Heart left ventricle (tissue), 16 donors: ENCODE data around the gene BLOC1S1. TPM values are rescaled to one million over a fixed set of nuclear protein-coding genes. Genes with fewer than 3 reads are reported as not detected.

Experiments
- ATAC-seq, 4 donors: fragments of 200-7000 bp; cut with Tn5 transposase; one replicate each; pipeline ENCODE4 v1.9.1; 2020 to 2022; ENCODE audit warnings: moderate library complexity in 4 of 4, mild to moderate bottlenecking in 3 of 4, moderate number of reproducible peaks in 1 of 4
- DNase-seq, 5 donors: peaks; one replicate each; pipeline ENCODE4 v3.0.0-alpha.2; 2020
- H3K27ac ChIP-seq, 12 donors: fragments of 200-600 bp; sonication (generic) in 4 of 12; one replicate each; pipeline versions ENCODE4 v1.5.0 to v1.8.0; 2016 to 2022; ENCODE audit warnings: mild to moderate bottlenecking in 2 of 12
- H3K27me3 ChIP-seq, 9 donors: fragments of 200-600 bp; sonication (generic) in 2 of 9; one replicate each; pipeline versions ENCODE4 v1.5.1 to v1.8.0; 2016 to 2022; ENCODE audit warnings: mild to moderate bottlenecking in 3 of 9
- H3K36me3 ChIP-seq, 9 donors: fragments of 200-600 bp; sonication (generic) in 2 of 9; one replicate each; pipeline versions ENCODE4 v1.5.0 to v1.8.0; 2018 to 2022; ENCODE audit warnings: mild to moderate bottlenecking in 2 of 9
- H3K4me1 ChIP-seq, 12 donors: fragments of 200-600 bp; sonication (generic) in 4 of 12; one replicate each; pipeline versions ENCODE4 v1.5.0 to v1.8.0; 2016 to 2022; ENCODE audit warnings: mild to moderate bottlenecking in 3 of 12
- H3K4me3 ChIP-seq, 12 donors: fragments of 200-600 bp; sonication (generic) in 4 of 12; one replicate each; pipeline versions ENCODE4 v1.5.0 to v1.8.0; 2017 to 2022; ENCODE audit warnings: mild to moderate bottlenecking in 9 of 12, moderate library complexity in 4 of 12
- H3K9me3 ChIP-seq, 12 donors: fragments of 200-600 bp; sonication (generic) in 4 of 12; one replicate each; pipeline versions ENCODE4 v1.5.0 to v1.8.0; 2016 to 2022; ENCODE audit warnings: mild to moderate bottlenecking in 1 of 12
- POLR2A ChIP-seq, 2 donors: fragments of 450-650 bp; IDR thresholded peaks; one replicate each; pipeline ENCODE4 v1.6.1; 2017; ENCODE audit warnings: antibody characterized with exemption in 2 of 2, mild to moderate bottlenecking in 2 of 2, moderate library complexity in 2 of 2
- WGBS, 4 donors: extraction: QIAGEN DNeasy Blood & Tissue Kit in 2 of 4; methylation state at CpG; one replicate each; pipeline versions ENCODE4 v1.1.5 to v1.1.7; 2013 to 2018; 5-methylcytosine and 5-hydroxymethylcytosine counted together
- intact Hi-C, 10 donors: fragments of 100-400 bp; cut with DNase I; formaldehyde crosslinking; loops; one replicate each; pipeline versions ENCODE4 v1.11.1 to v1.14.2; 2022
- polyA plus RNA-seq, 2 donors: library from polyadenylated mRNA; stranded (reverse); fragments of 200-250 nt; gene quantifications; one replicate each; pipeline ENCODE4 v1.2.3, GENCODE V29; 2013
- total RNA-seq, 9 donors: library from RNA; depleted of rRNA in 2 of 9; stranded (reverse); fragments of >200 nt in 2 of 9; fragmentation: NEBNext Ultra II Directional in 3 of 9; extraction: Animal tissue kit (Norgen Biotek cat#: 25700) in 3 of 9; gene quantifications; one replicate each; pipeline versions ENCODE4 v1.1.0 to v1.2.4, GENCODE V29; 2016 to 2023
- TF ChIP-seq, protein P1 (sequence below), 12 donors: fragments of 200-600 bp; sonication (generic) in 4 of 12; IDR thresholded peaks; one replicate each; pipeline versions ENCODE4 v1.5.0 to v1.8.0; 2018 to 2022; ENCODE audit warnings: antibody characterized with exemption in 12 of 12, mild to moderate bottlenecking in 5 of 12
- donor health status: ischemic (EF 13 %, LVEDD 7.1; RV severe dilation, severe dysfunction).
- donor health status: healthy with polysubstance abuse.
- donor health status: DM: no; HTN: yes; CAD: no.
- donor health status: DM: no; HTN: no; CAD: no.
- donor health status: ischemic (EF 25% LVEDD 6.9; RV normal size, moderate dysfunction).
- donor health status: ischemic (EF 25% LVEDD 5.7; RV mildly dilated, moderate dysfunction).
- donor health status: healthy.
- donor health status: DM: yes; HTN: yes; CAD: no.
- donor health status: ischemic (EF 35%, LVEDD 5.7; RV mildly dilated, moderate dysfunction).
- donor health status: nonischemic (EF 11% LVEDD 7.7; RV severe dilation, severe dysfunction).
- donor health status: DM: yes; HTN: yes; CAD: no.
- donor health status: PGD.
- donor health status: ischemic (EF 29% LVEDD 5.4; RV normal size, mild dysfunction).
- donor health status: nonischemic (EF 23%, LVEDD 6.1; RV moderate dilation, normal function).

Gene BLOC1S1
- total and polyA plus RNA-seq, 11 donors = 71.3 to 314 (median 132) TPM

DNA sequence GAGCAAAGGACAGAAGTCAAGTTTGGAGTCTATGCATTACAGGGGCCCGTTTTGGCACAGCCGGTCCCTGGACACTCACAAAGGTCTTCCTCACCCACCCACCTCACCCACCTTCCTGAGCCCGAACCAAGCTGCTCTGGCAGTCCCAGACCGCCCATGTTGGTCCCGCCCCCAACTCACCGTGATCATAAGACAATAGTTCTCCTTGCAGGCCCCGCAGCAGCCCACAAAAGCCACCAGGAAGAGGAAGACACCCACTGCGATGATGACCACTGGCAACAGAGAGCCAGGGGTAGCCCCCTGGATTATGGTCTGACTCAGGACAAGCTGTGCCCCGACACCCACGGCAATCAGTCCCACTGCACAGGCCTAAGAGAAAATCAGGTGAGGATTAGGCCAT is 11.1 kb downstream of the BLOC1S1 start:
- TF ChIP-seq, protein P1, sequence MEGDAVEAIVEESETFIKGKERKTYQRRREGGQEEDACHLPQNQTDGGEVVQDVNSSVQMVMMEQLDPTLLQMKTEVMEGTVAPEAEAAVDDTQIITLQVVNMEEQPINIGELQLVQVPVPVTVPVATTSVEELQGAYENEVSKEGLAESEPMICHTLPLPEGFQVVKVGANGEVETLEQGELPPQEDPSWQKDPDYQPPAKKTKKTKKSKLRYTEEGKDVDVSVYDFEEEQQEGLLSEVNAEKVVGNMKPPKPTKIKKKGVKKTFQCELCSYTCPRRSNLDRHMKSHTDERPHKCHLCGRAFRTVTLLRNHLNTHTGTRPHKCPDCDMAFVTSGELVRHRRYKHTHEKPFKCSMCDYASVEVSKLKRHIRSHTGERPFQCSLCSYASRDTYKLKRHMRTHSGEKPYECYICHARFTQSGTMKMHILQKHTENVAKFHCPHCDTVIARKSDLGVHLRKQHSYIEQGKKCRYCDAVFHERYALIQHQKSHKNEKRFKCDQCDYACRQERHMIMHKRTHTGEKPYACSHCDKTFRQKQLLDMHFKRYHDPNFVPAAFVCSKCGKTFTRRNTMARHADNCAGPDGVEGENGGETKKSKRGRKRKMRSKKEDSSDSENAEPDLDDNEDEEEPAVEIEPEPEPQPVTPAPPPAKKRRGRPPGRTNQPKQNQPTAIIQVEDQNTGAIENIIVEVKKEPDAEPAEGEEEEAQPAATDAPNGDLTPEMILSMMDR (IDR thresholded peaks at IDR 0.05) = no peak
- no peak for TF ChIP-seq POLR2A (IDR thresholded peaks at IDR 0.05)
- Histone ChIP-seq H3K9me3 (no peaks in the 10 kb centered on the region), H3K4me1 (peaks cover 10 to 71% (median 56%) of the 10 kb centered on the region in 12 donors), H3K27me3 (no peaks in the 10 kb centered on the region), H3K27ac (peak overlapping the region; percentile 97 to 100 (median 99)), H3K4me3 (peak overlapping the region in 11 of 12 donors; percentile 64 to 96 (median 85)), H3K36me3 (peaks cover 0 to 49% (median 36%) of the 10 kb centered on the region in 9 donors)
- WGBS, 4 donors = 41 to 47% (median 43%) methylated on average over 7 to 10 of the region's 10 CpGs
- ATAC-seq = no peak
- intact Hi-C loops = no loop called here
- DNase-seq = peak in 2 of 5 donors; percentile 34 to 43

DNA sequence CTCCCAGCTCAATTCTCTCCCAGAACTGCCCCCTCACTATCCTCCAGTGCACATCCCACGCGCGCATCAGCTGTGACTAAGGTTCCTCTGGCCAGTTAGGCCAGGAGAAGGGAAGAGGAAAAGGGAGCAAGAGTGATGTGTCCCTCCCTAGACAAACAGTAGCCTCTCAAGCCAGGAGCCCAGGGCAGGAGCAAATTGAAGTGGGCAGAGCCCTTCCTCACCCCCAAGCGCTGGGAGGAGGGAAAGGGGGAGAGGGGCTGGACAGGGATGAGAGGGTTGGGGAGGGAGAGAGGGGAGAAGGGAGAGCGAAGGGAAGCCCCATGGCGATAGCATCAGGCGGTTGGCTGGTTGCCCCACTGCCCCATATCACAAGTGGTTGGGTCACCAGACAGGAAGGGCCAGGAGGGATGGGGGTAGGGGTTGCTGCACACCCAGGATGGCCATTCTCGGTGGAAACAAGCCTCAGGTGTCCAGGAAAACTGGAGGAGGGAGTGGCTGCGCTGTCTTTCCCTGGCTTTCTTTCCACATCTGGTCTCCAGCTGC is 11.9 kb downstream of the BLOC1S1 start:
- H3K27me3 ChIP-seq = no peaks in the 10 kb centered on the region
- H3K36me3 ChIP-seq = peaks cover 0 to 48% (median 36%) of the 10 kb centered on the region in 9 donors
- intact Hi-C loops = loop anchor here in 2 of 10 donors (2.0 kb wide), 2 partner anchors 19 to 47 kb away; a partner anchor contains a TSS
- H3K4me3 ChIP-seq = peak overlapping the region; percentile 64 to 96 (median 86)
- peak overlapping the region; percentile 97 to 100 (median 99) for H3K27ac ChIP-seq
- TF ChIP-seq POLR2A (IDR thresholded peaks at IDR 0.05) = no peak
- TF ChIP-seq, protein P1 (IDR thresholded peaks at IDR 0.05) = no peak
- H3K4me1 ChIP-seq = peaks cover 10 to 70% (median 56%) of the 10 kb centered on the region in 12 donors
- peak in 4 of 5 donors; percentile 62 to 74 (median 69) for DNase-seq
- 4 to 14% (median 8%) methylated on average over 9 of the region's 9 CpGs for WGBS, 4 donors
- no peaks in the 10 kb centered on the region for H3K9me3 ChIP-seq
- peak in 3 of 4 donors; percentile 2 to 4 (median 3) for ATAC-seq

DNA sequence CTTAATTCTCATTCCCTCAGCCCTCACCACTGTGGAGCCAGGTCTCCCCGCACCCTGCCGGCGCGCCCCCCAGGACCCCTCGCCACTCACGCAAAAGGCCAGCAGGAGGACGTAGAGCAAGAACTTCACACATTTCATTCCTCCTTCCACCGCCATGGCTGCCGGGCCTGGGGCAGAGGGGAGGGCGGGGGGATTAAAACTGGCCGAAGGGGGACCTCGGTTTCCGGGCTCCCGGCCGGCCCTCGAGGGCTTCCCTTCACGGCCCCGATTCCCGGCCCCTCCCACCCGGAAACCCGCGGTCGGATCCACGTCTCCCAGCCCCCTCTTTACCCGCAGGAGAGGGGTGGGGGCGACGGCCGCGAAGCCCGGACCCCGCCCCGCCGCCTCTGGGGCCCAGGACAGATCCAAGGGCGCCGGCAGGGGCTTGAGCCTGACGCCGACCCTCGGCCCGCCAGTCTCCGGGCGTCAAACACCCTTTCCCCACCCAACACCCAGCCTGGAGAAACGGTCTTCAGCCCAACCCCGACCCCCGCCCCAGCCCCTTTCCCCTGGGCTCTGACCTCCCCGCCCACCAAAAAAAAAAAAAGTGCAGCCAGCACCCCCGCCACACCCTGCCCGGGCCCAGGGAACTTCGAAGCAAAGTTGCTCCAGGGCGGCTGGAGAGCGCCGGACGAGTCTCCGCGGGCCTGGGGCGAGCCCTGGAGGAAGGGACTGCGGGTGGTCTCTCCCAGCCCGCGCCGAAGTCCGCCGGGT is 12.5 kb downstream of the BLOC1S1 start:
- peaks cover 0 to 42% (median 36%) of the 10 kb centered on the region in 9 donors for H3K36me3 ChIP-seq
- TF ChIP-seq, protein P1 (IDR thresholded peaks at IDR 0.05) = no peak
- TF ChIP-seq POLR2A (IDR thresholded peaks at IDR 0.05) = no peak
- peak overlapping the region; percentile 97 to 100 (median 99) for H3K27ac ChIP-seq
- DNase-seq = peak; percentile 88 to 90 (median 90)
- intact Hi-C loops = loop anchor here in 2 of 10 donors (2.0 kb wide), 2 partner anchors 20 to 48 kb away; a partner anchor contains a TSS
- H3K9me3 ChIP-seq = no peaks in the 10 kb centered on the region
- H3K27me3 ChIP-seq = no peaks in the 10 kb centered on the region
- peaks cover 10 to 64% (median 53%) of the 10 kb centered on the region in 12 donors for H3K4me1 ChIP-seq
- peak overlapping the region; percentile 64 to 96 (median 86) for H3K4me3 ChIP-seq
- peak; percentile 12 to 54 (median 46) for ATAC-seq
- 0 to 1% (median 1%) methylated on average over 40 to 61 of the region's 61 CpGs for WGBS, 4 donors
